WTC11 (cell line): Measurements from ENCODE around the gene CEBPG. TPM values are rescaled to one million over a fixed set of nuclear protein-coding genes. Genes with fewer than 3 reads are reported as not detected.

ENCODE experiments used
- ATAC-seq: fragments of 200-7000 bp; cut with Tn5 transposase; 2 replicates; pipeline ENCODE4 v1.10.0; 2021; ENCODE audit warnings: mild to moderate bottlenecking, moderate library complexity
- CTCF ChIA-PET: fragments of 300-600 bp; sonication (Branson Sonifier 250); formaldehyde crosslinking; loops from one replicate; lab custom pipeline; 2021; ENCODE audit warnings: antibody characterized with exemption; lab: Charles Lee
- POLR2A ChIA-PET: fragments of 350-600 bp; sonication (Branson Sonifier 250); formaldehyde crosslinking; loops from one replicate; lab custom pipeline; 2021; ENCODE audit warnings: antibody characterized with exemption; lab: Charles Lee
- DNase-seq: peaks from one replicate; pipeline ENCODE4 v3.0.0; 2021; ENCODE audit warnings: low spot score
- H3K27ac Mint-ChIP-seq: 2 replicates; pipeline ENCODE4 v1.8.0; 2021; ENCODE audit warnings: mixed read lengths
- H3K27me3 Mint-ChIP-seq: 2 replicates; pipeline ENCODE4 v1.8.0; 2021; ENCODE audit warnings: low read depth, mild to moderate bottlenecking, moderate library complexity, mixed read lengths
- H3K36me3 Mint-ChIP-seq: 2 replicates; pipeline ENCODE4 v1.8.0; 2021; ENCODE audit warnings: mixed read lengths
- H3K4me1 Mint-ChIP-seq: 2 replicates; pipeline ENCODE4 v1.8.0; 2022; ENCODE audit warnings: mixed read lengths
- H3K4me3 Mint-ChIP-seq: 2 replicates; pipeline ENCODE4 v1.8.0; 2021; ENCODE audit warnings: mild to moderate bottlenecking, moderate library complexity, mixed read lengths
- H3K9me3 Mint-ChIP-seq: 2 replicates; pipeline ENCODE4 v1.8.0; 2021; ENCODE audit warnings: mixed read lengths
- AFF4 ChIP-seq: sonication (generic); formaldehyde crosslinking; IDR thresholded peaks from 2 replicates; pipeline ENCODE4 v1.8.1; 2023; ENCODE audit warnings: mild to moderate bottlenecking, missing genetic modification reagents, borderline replicate concordance
- CREB1 ChIP-seq: sonication (generic); formaldehyde crosslinking; IDR thresholded peaks from 2 replicates; pipeline ENCODE4 v1.8.0; 2023; ENCODE audit warnings: mild to moderate bottlenecking, missing genetic modification reagents
- CREM ChIP-seq: sonication (generic); formaldehyde crosslinking; IDR thresholded peaks from 2 replicates; pipeline ENCODE4 v1.8.1; 2022; ENCODE audit warnings: mild to moderate bottlenecking, missing genetic modification reagents, moderate library complexity
- CTCF ChIP-seq: fragments of 200-600 bp; IDR thresholded peaks from 2 replicates; pipeline ENCODE4 v1.8.0; 2022; ENCODE audit warnings: antibody characterized with exemption
- ETV6 ChIP-seq: sonication (generic); formaldehyde crosslinking; IDR thresholded peaks from 2 replicates; pipeline ENCODE4 v1.8.1; 2022; ENCODE audit warnings: mild to moderate bottlenecking, missing genetic modification reagents
- FOXK1 ChIP-seq: sonication (generic); formaldehyde crosslinking; IDR thresholded peaks from 2 replicates; pipeline ENCODE4 v1.8.0; 2022; ENCODE audit warnings: mild to moderate bottlenecking, moderate library complexity, missing genetic modification reagents
- FOXP1 ChIP-seq: sonication (generic); formaldehyde crosslinking; IDR thresholded peaks from 2 replicates; pipeline ENCODE4 v1.8.0; 2022; ENCODE audit warnings: missing genetic modification reagents, mild to moderate bottlenecking, moderate library complexity, borderline replicate concordance
- KAT7 ChIP-seq: sonication (generic); formaldehyde crosslinking; IDR thresholded peaks from 2 replicates; pipeline ENCODE4 v1.8.1; 2023; ENCODE audit warnings: missing genetic modification reagents, mild to moderate bottlenecking, borderline replicate concordance
- SP1 ChIP-seq: sonication (generic); formaldehyde crosslinking; conservative IDR thresholded peaks from 2 replicates; pipeline ENCODE4 v1.8.1; 2022; ENCODE audit warnings: missing genetic modification reagents
- TEAD1 ChIP-seq: sonication (generic); formaldehyde crosslinking; IDR thresholded peaks from 2 replicates; pipeline ENCODE4 v1.8.0; 2022; ENCODE audit warnings: mild to moderate bottlenecking, missing genetic modification reagents
- TEAD4 ChIP-seq: sonication (generic); formaldehyde crosslinking; IDR thresholded peaks from 2 replicates; pipeline ENCODE4 v1.8.0; 2022; ENCODE audit warnings: mild to moderate bottlenecking, missing genetic modification reagents
- ZBTB21 ChIP-seq: sonication (generic); formaldehyde crosslinking; IDR thresholded peaks from 2 replicates; pipeline ENCODE4 v1.8.1; 2023; ENCODE audit warnings: mild to moderate bottlenecking, missing genetic modification reagents, borderline replicate concordance
- ZNF121 ChIP-seq: sonication (generic); formaldehyde crosslinking; IDR thresholded peaks from 2 replicates; pipeline ENCODE4 v1.8.0; 2023; ENCODE audit warnings: missing genetic modification reagents
- ZNF138 ChIP-seq: sonication (generic); formaldehyde crosslinking; conservative IDR thresholded peaks from 2 replicates; pipeline ENCODE4 v1.8.1; 2022; ENCODE audit warnings: mild to moderate bottlenecking, moderate library complexity, missing genetic modification reagents
- ZNF263 ChIP-seq: sonication (generic); formaldehyde crosslinking; IDR thresholded peaks from 2 replicates; pipeline ENCODE4 v1.8.1; 2022; ENCODE audit warnings: low read depth, mild to moderate bottlenecking, moderate library complexity, missing genetic modification reagents
- ZNF423 ChIP-seq: fragments of 250-450 bp; sonication (Bioruptor Pico); IDR thresholded peaks from 2 replicates; pipeline ENCODE4 v2.1.2; 2022; ENCODE audit warnings: mild to moderate bottlenecking, moderate library complexity
- ZNF671 ChIP-seq: fragments of 250-450 bp; sonication (Bioruptor Pico); IDR thresholded peaks from 2 replicates; pipeline ENCODE4 v1.8.0; 2021; ENCODE audit warnings: mild to moderate bottlenecking
- total RNA-seq: library from RNA; stranded (reverse); gene quantifications from 3 replicates; pipeline ENCODE4 v1.2.3, GENCODE V29; 2021
- TF ChIP-seq, protein P1 (sequence below): sonication (generic); formaldehyde crosslinking; IDR thresholded peaks from 2 replicates; pipeline ENCODE4 v1.8.0; 2022; ENCODE audit warnings: mild to moderate bottlenecking, missing genetic modification reagents
- TF ChIP-seq, protein P2 (sequence below): fragments of 250-450 bp; sonication (Bioruptor Pico); IDR thresholded peaks from 2 replicates; pipeline ENCODE4 v1.9.0; 2021; ENCODE audit warnings: mild to moderate bottlenecking
- TF ChIP-seq, protein P3 (sequence below): sonication (generic); formaldehyde crosslinking; IDR thresholded peaks from 2 replicates; pipeline ENCODE4 v1.8.0; 2022; ENCODE audit warnings: mild to moderate bottlenecking, missing genetic modification reagents

The CEBPG gene
- total RNA-seq, 1 experiment from 2014 or later, result 33.1 TPM

DNA sequence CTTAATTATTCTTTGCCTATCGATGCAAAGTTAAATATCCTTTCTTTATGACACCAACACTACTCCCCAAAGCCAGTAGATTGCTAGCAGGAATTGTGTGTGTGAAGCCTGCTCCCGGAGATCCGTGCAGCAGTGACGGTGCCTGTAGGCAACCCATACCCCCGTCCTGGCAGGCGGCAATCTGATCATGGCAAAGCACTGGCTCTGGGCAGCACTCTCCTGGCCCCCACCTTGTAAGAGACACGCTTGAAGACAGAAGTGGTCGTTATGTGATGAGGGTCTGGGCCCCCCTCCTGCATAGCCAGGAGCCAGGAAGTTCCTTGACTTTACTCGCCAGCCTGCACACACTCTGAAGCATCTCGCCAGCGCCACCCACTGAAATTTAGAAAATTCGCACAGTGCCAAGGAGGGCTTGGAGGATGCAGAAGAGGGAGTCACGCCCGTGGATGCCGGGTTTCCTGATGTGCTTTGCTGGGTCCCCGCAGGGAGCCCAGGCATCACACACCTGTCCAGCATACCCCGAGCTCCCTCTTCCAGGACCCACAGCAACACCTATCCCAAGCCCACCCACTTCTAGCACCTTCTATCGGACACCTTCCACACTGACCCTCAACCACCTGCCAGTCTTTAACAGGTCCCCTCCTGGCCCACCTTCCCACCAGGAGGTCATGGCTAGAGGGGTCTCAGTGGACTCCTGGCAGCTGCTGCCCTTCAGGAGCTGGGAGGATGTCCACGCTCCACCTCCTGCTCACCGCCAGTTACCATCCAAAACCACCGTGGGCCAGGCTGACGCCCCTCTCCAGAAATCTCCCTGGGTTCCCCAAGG lies 54.5 kb downstream of the CEBPG start (continued):
- TF ChIP-seq, protein P1, sequence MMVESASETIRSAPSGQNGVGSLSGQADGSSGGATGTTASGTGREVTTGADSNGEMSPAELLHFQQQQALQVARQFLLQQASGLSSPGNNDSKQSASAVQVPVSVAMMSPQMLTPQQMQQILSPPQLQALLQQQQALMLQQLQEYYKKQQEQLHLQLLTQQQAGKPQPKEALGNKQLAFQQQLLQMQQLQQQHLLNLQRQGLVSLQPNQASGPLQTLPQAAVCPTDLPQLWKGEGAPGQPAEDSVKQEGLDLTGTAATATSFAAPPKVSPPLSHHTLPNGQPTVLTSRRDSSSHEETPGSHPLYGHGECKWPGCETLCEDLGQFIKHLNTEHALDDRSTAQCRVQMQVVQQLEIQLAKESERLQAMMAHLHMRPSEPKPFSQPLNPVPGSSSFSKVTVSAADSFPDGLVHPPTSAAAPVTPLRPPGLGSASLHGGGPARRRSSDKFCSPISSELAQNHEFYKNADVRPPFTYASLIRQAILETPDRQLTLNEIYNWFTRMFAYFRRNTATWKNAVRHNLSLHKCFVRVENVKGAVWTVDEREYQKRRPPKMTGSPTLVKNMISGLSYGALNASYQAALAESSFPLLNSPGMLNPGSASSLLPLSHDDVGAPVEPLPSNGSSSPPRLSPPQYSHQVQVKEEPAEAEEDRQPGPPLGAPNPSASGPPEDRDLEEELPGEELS, result no peak
- TF ChIP-seq ZNF138 (CRISPR knock-in tag) (no peak), ZBTB21 (CRISPR knock-in tag) (no peak), KAT7 (CRISPR knock-in tag) (no peak), CREM (CRISPR knock-in tag) (no peak)

DNA sequence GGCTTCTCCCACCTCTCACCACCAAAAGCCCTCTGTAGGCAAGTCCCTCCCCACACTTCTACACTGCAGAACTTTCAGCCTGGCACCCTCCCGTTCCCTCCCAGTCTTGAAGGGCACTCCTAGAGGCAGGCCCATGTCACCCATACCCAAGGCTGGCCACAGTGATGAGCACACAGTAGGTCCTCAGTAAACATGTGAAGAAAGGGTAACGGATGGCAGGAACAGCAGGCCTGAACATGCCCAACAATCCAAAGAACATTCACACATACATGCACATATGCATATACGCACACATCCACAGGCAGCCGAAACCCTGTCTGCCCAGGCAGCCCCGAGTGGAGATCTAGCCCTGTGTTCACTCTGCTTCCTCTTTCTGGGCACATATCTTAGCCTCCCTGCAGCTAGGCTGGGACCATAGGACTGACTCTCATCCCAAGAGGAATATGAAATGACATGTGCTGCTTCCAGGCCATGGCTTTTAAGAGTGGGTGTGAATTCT lies 55.2 kb downstream of the CEBPG start:
- Mint-ChIP-seq H3K27me3 (no peaks in the 10 kb centered on the region), H3K36me3 (no peaks in the 10 kb centered on the region), H3K9me3 (no peaks in the 10 kb centered on the region), H3K27ac (no peak overlapping the region), H3K4me1 (no peaks in the 10 kb centered on the region), H3K4me3 (no peak overlapping the region)
- ChIA-PET CTCF (interaction anchor here (1.3 to 2.9 kb wide), 2 partner anchors 13 to 17 kb away, joined by 3 to 10 read pairs; no protein-coding TSS in a partner anchor), POLR2A (no interaction called here)
- DNase-seq (no peak), ATAC-seq (no peak)
- TF ChIP-seq ZNF671 (CRISPR knock-in tag), result no peak
- no peak for TF ChIP-seq FOXP1 (CRISPR knock-in tag)
- no peak for TF ChIP-seq SP1 (CRISPR knock-in tag)
- no peak for TF ChIP-seq ZNF263 (CRISPR knock-in tag)
- TF ChIP-seq TEAD4 (CRISPR knock-in tag), result no peak
- no peak for TF ChIP-seq CTCF
- no peak for TF ChIP-seq CREB1 (CRISPR knock-in tag)
- TF ChIP-seq, protein P2, sequence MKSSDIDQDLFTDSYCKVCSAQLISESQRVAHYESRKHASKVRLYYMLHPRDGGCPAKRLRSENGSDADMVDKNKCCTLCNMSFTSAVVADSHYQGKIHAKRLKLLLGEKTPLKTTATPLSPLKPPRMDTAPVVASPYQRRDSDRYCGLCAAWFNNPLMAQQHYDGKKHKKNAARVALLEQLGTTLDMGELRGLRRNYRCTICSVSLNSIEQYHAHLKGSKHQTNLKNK, result no peak
- TF ChIP-seq ZNF423 (CRISPR knock-in tag), result no peak
- TF ChIP-seq ZBTB21 (CRISPR knock-in tag), result no peak

- Mint-ChIP-seq H3K4me1 (no peaks in the 10 kb centered on the region), H3K27me3 (no peaks in the 10 kb centered on the region), H3K9me3 (no peaks in the 10 kb centered on the region), H3K36me3 (no peaks in the 10 kb centered on the region), H3K4me3 (no peak overlapping the region), H3K27ac (no peak overlapping the region)
- DNase-seq, result no peak
- ChIA-PET CTCF (interaction anchor here (0.7 to 3.5 kb wide), 44 partner anchors 10 to 612 kb away, joined by 3 to 70 read pairs (median 4); partner anchors contain the start of genes CEBPA and SLC7A10), POLR2A (interaction anchor here (1.6 kb wide), 1 partner anchor 192 kb away, joined by 4 read pairs; the partner anchor contains the start of gene CHST8)
- ATAC-seq, result no peak
- no peak for TF ChIP-seq TEAD1 (CRISPR knock-in tag)
- no peak for TF ChIP-seq AFF4 (CRISPR knock-in tag)
- TF ChIP-seq ZNF423 (CRISPR knock-in tag), result no peak
- no peak for TF ChIP-seq CTCF
- TF ChIP-seq FOXK1 (CRISPR knock-in tag), result no peak
- TF ChIP-seq ZNF121, result no peak
- TF ChIP-seq ETV6 (CRISPR knock-in tag), result no peak
- TF ChIP-seq, protein P3, sequence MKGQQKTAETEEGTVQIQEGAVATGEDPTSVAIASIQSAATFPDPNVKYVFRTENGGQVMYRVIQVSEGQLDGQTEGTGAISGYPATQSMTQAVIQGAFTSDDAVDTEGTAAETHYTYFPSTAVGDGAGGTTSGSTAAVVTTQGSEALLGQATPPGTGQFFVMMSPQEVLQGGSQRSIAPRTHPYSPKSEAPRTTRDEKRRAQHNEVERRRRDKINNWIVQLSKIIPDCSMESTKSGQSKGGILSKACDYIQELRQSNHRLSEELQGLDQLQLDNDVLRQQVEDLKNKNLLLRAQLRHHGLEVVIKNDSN (CRISPR knock-in tag), result no peak
These were observed 56.6 kb downstream of the CEBPG start for GRCh38 chr19:33429891-33430673.
